NCI-H526 treated with DMSO at 0.1 percent for 48 hours (cell line): ENCODE measurements around the gene MARCHF5.
"Not testable (repeated sequence)": the region's sequence is repeated elsewhere in the genome, so short reads cannot be mapped to it uniquely, and the experiment has no call there.

ENCODE experiments used
- DNase-seq: peaks from one replicate; lab custom pipeline; 2025; lab: John Stamatoyannopoulos, UW

Gene MARCHF5

DNA sequence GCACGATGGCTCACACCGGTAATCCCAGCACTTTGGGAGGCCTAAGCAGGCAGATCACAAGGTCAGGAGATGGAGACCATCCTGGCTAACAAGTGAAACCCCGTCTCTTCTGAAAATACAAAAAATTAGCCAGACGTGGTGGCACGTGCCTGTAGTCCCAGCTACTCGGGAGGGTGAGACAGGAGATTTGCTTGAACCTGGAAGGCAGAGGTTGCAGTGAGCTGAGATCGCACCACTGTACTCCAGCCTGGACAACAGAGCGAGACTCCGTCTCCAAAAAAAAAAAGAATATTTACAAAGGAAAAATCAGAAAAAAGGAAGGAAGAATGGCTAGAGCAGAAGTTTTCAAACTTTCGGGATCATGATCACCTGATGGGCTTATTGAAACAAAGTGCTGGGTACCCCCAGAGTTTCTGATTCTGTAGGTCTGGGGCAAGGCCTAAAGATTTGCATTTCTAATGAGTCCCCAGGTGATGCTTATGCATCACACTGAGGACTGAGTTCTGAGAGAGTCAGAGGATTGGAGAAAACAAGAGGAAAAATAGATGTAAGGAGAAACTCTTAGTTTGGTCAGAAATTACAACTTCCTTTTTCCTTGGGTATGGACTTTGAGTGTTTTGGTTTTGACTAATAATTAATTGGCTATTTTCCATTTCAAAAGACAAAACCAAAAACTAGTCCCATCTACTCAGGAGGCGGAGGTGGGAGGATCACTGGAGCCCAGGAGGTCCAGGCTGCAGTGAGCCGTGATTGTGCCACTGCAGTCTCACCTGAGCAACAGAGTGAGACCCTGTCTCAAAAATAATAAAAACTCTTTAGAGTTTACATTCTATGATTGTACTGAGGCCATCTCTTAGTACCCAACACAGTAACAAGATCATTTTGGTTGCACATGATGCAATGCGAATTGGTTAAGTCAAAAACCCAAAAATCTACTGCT, 14.4 kb downstream of the MARCHF5 start:
- no peak for DNase-seq

- no peak for DNase-seq
Measured at GRCh38 chr10:92309272-92309671, 18.3 kb downstream of the MARCHF5 start.

- no peak for DNase-seq
Measured at GRCh38 chr10:92313750-92314149, 22.8 kb downstream of the MARCHF5 start.

- no peak for DNase-seq
Measured at GRCh38 chr10:92316610-92317009, 25.6 kb downstream of the MARCHF5 start.

GRCh38 chr10:92323079-92323478, 32.1 kb downstream of the MARCHF5 start:
- DNase-seq = no peak

GRCh38 chr10:92327445-92328433, 36.8 kb downstream of the MARCHF5 start:
- no peak for DNase-seq

DNA sequence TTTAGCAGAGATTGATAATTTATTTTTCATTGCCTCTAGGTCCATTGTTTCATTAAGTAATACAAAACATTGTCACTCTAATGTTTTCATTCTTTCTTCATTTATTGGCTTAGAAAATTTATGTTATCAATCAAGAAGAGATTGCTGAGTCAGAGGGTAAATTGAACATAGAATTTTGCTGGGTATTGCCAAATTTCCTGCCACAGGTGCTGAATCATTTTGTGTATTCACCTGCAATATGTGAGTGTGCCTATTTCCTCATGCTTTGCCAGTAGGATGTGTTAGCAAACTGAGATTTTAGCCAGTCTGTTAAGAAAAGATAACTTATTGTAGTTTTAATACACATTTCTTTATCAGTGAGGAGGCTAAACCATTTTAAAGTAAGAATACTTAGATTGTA, 38.0 kb downstream of the MARCHF5 start:
- DNase-seq = no peak

DNA sequence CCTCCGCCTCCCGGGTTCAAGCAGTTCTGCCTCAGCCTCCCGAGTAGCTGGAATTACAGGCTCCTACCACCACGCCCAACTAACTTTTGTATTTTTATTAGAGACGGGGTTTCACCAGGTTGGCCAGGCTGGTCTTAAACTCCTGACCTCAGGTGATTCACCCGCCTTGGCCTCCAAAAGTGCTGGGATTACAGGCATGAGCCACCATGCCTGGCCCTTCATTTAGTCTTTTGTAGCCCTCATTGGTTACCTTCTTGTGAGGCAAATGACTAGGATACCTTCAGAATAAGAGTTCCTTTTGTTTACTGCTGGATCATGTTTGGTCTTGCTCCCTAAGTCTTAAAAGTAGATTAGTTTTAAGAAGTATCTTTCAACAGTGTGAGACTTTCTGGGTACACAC, 39.0 kb downstream of the MARCHF5 start:
- DNase-seq = not testable (repeated sequence)

DNA sequence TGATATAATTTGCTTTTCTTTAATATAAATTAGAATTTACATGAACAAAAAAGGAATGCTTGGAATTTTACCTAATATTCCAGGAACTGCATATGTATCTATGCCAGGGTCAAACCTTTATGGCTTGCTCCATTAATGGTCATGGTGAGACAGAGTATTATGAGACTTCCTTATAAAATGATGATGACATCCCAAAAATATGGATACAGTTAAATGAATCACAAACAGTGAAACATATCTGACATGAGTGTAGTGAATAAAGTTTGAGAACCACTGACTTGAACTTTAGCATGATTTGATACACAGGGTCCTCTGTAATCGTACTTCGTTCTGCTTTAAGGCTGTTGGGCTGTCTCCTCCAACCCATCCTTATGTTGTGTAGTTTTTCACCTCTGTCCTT, 51.8 kb downstream of the MARCHF5 start:
- no peak for DNase-seq

- DNase-seq = not testable (repeated sequence)
Measured at GRCh38 chr10:92345575-92345974, 54.6 kb downstream of the MARCHF5 start.

GRCh38 chr10:92347035-92347676, 56.2 kb downstream of the MARCHF5 start:
- DNase-seq = not testable (repeated sequence)

DNA sequence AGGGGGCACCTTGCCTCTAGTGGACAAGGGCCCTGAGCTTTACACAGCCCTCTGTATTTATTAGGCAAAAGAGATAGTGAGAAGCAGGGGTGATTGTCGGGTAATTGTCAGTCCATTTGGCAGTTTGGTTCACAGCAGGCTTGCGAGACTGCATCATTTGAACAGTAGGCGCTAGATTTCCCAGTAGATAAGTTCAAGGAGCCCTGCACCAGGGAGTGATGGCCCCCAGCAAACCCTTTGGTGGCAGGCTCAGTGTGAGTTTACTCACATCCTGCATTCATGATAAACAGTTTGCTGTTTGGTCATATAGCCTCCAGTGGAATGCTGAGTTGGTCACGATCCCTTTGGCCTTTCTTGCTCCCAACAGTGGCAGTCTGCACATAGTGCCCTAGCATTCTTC, 59.4 kb downstream of the MARCHF5 start:
- DNase-seq = no peak

DNA sequence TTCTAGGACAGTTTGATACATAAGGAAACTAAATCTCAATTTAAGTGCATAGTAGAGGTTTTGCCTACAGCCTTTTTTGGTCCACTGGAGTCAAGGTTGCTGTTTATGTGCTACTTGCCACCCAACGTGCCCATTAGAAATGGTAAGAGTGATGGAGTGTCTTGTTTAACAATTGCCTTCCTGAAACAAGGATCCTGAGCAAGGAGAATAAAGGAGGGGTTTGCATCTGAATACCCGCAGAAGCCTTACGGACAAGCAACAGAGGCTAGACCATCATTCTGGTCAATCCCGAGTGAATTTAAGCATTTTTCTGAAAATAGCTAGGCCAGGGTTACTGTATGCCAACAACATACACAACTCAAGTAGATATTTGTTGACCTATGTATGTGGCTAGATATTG, 63.6 kb downstream of the MARCHF5 start:
- no peak for DNase-seq

DNA sequence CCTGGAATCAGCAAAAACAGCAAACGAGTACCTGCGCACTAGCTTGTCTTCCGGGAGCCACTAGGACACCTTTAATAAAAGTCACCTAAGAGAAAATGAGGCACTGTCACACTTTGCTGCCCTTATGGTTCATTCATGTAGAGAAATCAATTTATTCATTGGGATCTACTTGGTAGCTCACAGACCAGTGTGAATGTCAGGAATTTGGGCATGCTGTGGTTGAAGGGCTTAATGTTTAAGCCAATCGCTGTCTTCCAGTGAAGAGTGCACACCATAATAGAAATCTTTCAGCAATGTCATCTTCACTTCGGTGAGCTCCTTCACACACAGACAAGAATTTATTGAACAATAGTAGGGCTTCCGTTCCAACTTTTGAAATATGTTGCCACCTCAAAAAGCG, 65.1 kb downstream of the MARCHF5 start:
- no peak for DNase-seq

DNA sequence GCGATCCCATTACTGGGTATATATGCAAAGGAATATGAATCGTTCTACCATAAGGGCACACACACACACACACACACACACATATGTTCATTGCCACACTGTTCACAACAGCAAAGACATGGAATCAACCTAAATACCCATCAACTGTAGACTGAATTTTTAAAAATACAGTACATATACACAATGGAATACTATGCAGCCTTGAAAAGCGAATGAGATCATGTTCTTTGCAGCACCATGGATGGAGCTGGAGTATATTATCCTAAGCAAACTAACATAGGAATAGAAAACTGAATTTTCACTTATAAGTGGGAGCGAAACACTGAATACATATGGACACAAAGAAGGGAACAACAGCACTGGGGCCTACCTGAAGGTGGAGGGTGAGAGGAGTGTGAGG, 72.5 kb downstream of the MARCHF5 start:
- DNase-seq = no peak

GRCh38 chr10:92366412-92367021, 75.5 kb downstream of the MARCHF5 start:
- DNase-seq = no peak

DNA sequence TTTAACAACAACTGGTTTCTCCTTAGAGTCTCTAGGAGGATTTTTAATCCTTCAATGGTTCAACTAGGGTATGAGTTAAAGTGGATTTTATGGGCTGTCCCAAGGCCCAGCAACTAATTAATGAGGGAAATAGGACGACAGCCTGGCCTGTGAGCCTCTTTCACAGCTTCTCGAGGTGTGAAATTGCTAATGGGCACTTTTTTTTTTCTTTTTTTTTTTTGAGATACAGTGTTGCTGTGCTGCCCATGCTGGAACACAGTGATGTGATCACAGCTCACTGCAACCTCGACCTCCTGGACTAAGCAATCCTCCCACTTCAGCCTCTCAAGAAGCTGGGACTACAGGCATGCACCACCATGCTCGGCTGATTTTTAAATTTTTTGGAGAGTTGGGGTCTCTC, 87.0 kb downstream of the MARCHF5 start:
- DNase-seq = no peak

- no peak for DNase-seq
Measured at GRCh38 chr10:92381543-92381954, 90.6 kb downstream of the MARCHF5 start.

DNA sequence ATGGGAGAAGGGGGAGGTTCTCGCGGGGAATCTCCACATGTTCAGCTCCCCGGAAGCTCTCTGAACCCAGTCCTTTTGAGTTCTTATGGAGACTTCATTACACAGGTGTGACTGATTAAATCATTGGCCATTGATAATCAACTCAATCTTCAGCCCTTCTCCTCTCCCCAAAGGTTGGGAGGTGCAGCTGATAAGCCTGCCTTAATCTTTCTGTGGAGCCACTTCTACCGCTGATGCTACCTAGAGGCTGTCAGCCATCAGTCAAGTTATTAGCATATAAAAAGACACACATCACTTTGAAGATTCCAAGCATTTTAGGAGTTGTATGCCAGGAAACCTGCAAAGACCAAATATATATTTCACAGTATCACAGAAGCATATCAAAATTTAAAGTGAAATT, 91.7 kb downstream of the MARCHF5 start:
- DNase-seq = no peak

- DNase-seq = no peak
Measured at GRCh38 chr10:92384741-92385140, 93.8 kb downstream of the MARCHF5 start.

GRCh38 chr10:92385831-92386230, 94.9 kb downstream of the MARCHF5 start:
- no peak for DNase-seq
